ENCODE results near the gene COPZ1. TPM values are rescaled to one million over a fixed set of nuclear protein-coding genes. Genes with fewer than 3 reads are reported as not detected.

COPZ1 gene
- total RNA-seq, 1 experiment from 2014 or later = 96.9 TPM

DNA sequence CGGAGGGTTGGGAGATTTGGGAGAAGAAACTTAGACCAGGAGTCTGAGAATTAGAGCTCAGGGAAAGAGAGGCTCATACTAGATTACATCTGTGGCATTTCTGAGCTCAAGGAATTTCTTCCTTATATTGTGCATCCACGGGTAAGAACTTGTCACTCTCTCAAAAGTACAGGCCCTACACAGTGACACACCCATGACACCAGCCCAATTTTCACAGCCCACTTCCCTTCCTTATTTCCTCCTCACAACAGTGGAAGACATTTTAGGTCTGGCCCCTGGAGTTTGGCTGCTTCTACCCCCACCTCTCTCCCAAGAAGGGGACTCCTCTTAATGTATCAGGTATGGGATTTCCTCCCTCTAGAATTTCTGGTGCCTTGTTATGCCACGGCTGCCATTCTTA lies 68.8 kb downstream of the COPZ1 start:
- no peak for DNase-seq (ENCODE audit: low read depth)

DNA sequence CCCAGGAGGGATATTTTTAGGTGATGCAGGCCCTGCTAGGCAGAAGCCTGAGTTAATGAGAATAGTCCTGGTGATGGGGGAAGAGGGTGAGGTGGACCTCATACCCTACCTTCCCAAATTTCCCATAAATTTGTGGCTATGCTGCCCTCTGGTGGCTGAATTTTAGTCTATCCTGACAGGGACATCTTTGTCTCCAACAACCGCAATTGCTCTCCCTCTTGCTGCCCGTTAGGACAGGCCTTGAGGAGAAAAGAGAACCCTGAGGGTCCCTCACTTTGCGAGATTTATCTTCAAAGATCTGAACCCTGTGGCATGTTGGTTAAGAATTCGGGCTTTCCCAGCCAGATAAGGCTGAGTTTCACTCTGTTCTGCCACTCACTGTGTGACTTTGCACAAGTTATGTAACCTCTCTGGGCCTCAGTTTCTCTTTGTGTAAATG lies 69.4 kb downstream of the COPZ1 start:
- DNase-seq (ENCODE audit: low read depth) = peak; percentile 41

DNA sequence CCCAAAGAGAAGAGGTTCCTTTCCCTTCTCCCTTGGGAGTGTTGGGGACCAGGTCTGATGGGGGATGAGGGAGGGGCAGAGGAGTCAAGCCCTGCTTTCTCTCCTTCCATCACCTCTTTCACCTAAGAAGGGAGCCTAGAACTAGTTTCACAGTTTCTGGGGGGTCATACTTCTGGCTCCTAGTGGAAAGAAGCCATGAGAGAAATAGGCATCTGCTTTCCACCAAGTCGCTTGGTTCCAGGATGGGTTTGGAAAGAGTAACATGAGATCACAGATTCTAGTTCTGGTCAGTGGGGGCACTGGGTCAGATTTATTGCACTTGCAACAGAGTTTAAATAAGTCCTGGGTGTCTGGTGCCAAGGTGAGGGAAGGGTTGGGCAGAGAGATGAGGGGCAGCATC lies 70.1 kb downstream of the COPZ1 start:
- no peak for DNase-seq (ENCODE audit: low read depth)

DNA sequence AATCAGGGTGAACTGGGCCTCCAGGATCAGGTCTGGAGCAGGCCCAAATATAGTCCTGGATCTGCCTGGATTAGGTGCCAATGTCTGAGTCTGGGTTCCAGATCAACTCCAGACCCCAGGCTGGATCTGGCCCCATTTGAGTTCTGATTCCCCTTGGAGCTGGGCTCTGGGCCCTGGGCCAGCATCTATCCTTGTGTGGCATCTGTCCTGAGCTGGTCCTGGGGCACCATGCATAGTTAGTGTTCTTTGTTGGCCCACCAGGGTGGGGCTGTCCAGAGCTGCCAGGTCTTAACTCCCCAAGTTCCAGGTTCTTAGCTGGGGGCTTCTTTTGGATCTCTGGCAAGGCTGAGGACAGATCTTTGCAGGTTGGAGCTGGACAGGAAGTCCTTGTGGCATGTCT lies 70.6 kb downstream of the COPZ1 start:
- DNase-seq (ENCODE audit: low read depth) = no peak

GRCh38 chr12:54397157-54397556 lies 72.2 kb downstream of the COPZ1 start:
- DNase-seq (ENCODE audit: low read depth) = no peak

DNA sequence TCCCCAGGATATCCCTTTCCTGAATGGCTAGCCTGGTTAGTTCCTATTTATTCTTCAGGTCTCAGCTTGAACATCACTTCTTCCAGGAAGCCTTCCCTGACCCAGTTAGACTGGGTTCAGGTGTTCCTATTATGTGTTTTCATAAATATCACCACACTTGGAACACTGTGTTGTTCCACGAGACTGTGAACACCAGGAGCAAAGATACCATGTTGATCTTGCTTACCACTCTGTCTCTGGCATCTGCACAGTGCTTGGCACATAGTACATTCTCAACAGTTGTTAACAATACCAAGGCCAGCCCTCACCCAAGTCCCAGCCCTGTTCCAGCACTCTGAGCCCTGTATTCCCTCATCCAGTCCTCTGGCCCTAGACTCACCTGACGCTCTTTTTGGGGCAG lies 73.3 kb downstream of the COPZ1 start:
- no peak for DNase-seq (ENCODE audit: low read depth)

- DNase-seq (ENCODE audit: low read depth) = peak; percentile 80
Measured at GRCh38 chr12:54398995-54399793, 74.3 kb downstream of the COPZ1 start.

DNA sequence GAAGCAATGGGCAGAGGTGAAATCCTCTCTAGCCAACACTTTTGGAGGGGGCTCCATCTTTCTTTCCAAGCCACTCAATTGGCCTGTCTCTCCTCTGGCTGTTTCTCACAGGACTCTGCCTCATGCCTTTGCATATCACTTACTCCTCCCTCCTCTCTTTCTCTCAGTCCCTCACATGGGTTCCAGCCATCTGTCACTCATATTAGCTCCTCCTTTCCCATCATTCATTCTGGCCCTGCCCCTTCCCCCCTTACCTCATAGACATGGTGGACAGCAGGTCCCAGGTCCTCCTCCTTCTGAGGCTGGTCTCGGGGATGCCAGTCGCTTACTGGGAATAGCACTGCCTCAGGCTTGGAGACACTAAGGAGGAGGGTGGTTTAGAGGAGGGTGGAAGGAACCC lies 76.2 kb downstream of the COPZ1 start:
- no peak for DNase-seq (ENCODE audit: low read depth)

Small RNA genes within 50 kb of the gene (small RNA-seq; reads per million reads assigned to genes)
- 20.3 reads per million, percentile 93 among the genes with 10 or more reads in this experiment for gene MIR148B
- gene RN7SL744P = not detected
- not detected for gene RNU6-950P

Other genes starting within 250 kb of the COPZ1 start
- gene SMUG1, start 136.1 kb upstream of the COPZ1 start, total RNA-seq (2014; rRNA removed; shearing (Covaris generic)) = 90.4 and 101 TPM in 2 replicates
- gene CBX5, start 45.0 kb upstream of the COPZ1 start, total RNA-seq (2014; rRNA removed; shearing (Covaris generic)) = 55.9 and 67.6 TPM in 2 replicates
- gene HNRNPA1, start 44.4 kb upstream of the COPZ1 start, total RNA-seq (2014; rRNA removed; shearing (Covaris generic)) = 500 and 660 TPM in 2 replicates
- gene NFE2, start 24.1 kb upstream of the COPZ1 start, total RNA-seq (2014; rRNA removed; shearing (Covaris generic)) = 0.06 TPM in 1 of 2 replicates, not detected in the other
- gene GPR84, start 39.4 kb downstream of the COPZ1 start, total RNA-seq (2014; rRNA removed; shearing (Covaris generic)) = not detected in 2 replicates
- gene ZNF385A, start 59.6 kb downstream of the COPZ1 start, total RNA-seq (2014; rRNA removed; shearing (Covaris generic)) = 4.0 and 5.4 TPM in 2 replicates
- gene ITGA5, start 94.1 kb downstream of the COPZ1 start, total RNA-seq (2014; rRNA removed; shearing (Covaris generic)) = 150 and 163 TPM in 2 replicates
- 2.1 TPM in 1 of 2 replicates, not detected in the other for gene GTSF1, start 148.5 kb downstream of the COPZ1 start, total RNA-seq (2014; rRNA removed; shearing (Covaris generic))
- gene NCKAP1L, start 172.6 kb downstream of the COPZ1 start, total RNA-seq (2014; rRNA removed; shearing (Covaris generic)) = not detected in 2 replicates
- not detected in 2 replicates for gene PDE1B, start 224.5 kb downstream of the COPZ1 start, total RNA-seq (2014; rRNA removed; shearing (Covaris generic))

Data from HT1080 (cell line).